Lung (tissue), 12 donors: ENCODE data around the gene EFNA3. TPM values are rescaled to one million over a fixed set of nuclear protein-coding genes. Genes with fewer than 3 reads are reported as not detected.

Source experiments
- ATAC-seq: fragments of 200-7000 bp; cut with Tn5 transposase; one replicate; pipeline ENCODE4 v1.9.1; 2020; ENCODE audit warnings: moderate number of reproducible peaks; ENCODE audit not compliant: insufficient read depth, low FRiP score
- DNase-seq, 3 donors: peaks; one replicate each; pipeline ENCODE4 v3.0.0-alpha.2; 2013 to 2017
- H3K27ac ChIP-seq, 2 donors: one replicate each; pipeline ENCODE4 v1.5.1; 2013; ENCODE audit warnings: mild to moderate bottlenecking in 2 of 2, moderate library complexity in 2 of 2, control low read depth in 1 of 2, inconsistent platforms in 1 of 2, low read depth in 1 of 2, low read length in 1 of 2
- H3K27me3 ChIP-seq, 3 donors: one replicate each; pipeline ENCODE4 v1.5.1; 2013; ENCODE audit warnings: low read length in 2 of 3; ENCODE audit not compliant: control insufficient read depth in 3 of 3, insufficient read depth in 3 of 3
- H3K36me3 ChIP-seq, 4 donors: one replicate each; pipeline ENCODE4 v1.5.1; 2013; ENCODE audit warnings: low read length in 4 of 4, mild to moderate bottlenecking in 1 of 4, moderate library complexity in 1 of 4; ENCODE audit not compliant: control insufficient read depth in 4 of 4, insufficient read depth in 4 of 4
- H3K4me1 ChIP-seq, 5 donors: one replicate each; pipeline ENCODE4 v1.5.1; 2013; ENCODE audit warnings: low read length in 5 of 5, mild to moderate bottlenecking in 2 of 5, moderate library complexity in 1 of 5; ENCODE audit not compliant: control insufficient read depth in 5 of 5, insufficient read depth in 5 of 5
- H3K4me3 ChIP-seq: one replicate; pipeline ENCODE4 v1.5.1; 2013; ENCODE audit warnings: mild to moderate bottlenecking, control low read depth, moderate library complexity
- H3K9ac ChIP-seq, 2 donors: one replicate each; pipeline ENCODE4 v1.5.1; 2013; ENCODE audit warnings: low read length in 2 of 2, control low read depth in 1 of 2; ENCODE audit not compliant: insufficient read depth in 1 of 2
- H3K9me3 ChIP-seq, 4 donors: one replicate each; pipeline ENCODE4 v1.5.1; 2013; ENCODE audit warnings: low read length in 3 of 4, mild to moderate bottlenecking in 1 of 4, moderate library complexity in 1 of 4; ENCODE audit not compliant: control insufficient read depth in 4 of 4, insufficient read depth in 3 of 4
- CTCF ChIP-seq: IDR thresholded peaks from 2 replicates; pipeline ENCODE4 v1.5.1; 2012; ENCODE audit warnings: mild to moderate bottlenecking; ENCODE audit errors: control extremely low read depth, extremely low read depth
- WGBS, 2 donors: extraction: QIAGEN DNeasy Blood & Tissue Kit; methylation state at CpG; one replicate each; pipeline ENCODE4 v1.1.7; 2013; 5-methylcytosine and 5-hydroxymethylcytosine counted together
- polyA plus RNA-seq, 2 donors: library from polyadenylated mRNA; stranded (reverse); fragments of 200-250 nt; gene quantifications; one replicate each; pipeline ENCODE4 v1.2.1, GENCODE V29; 2013
- total RNA-seq, 2 donors: library from RNA; depleted of rRNA in 1 of 2; stranded (reverse); fragments of >200 nt in 1 of 2; gene quantifications; one replicate each; pipeline ENCODE4 v1.2.1, GENCODE V29; 2014 to 2021
- donor health status: control.
- donor health status: control.
- donor health status: Bipolar disorder and iron deficiency.
- donor health status: healthy.
- donor health status: DM: yes; HTN: yes; CAD: no.

Gene EFNA3
- total and polyA plus RNA-seq, 4 donors, result 1.1 to 1.9 (median 1.6) TPM

- no peak overlapping the region for H3K4me3 ChIP-seq
- peak overlapping the region in 1 of 2 donors; percentile 10 for H3K27ac ChIP-seq
- H3K9me3 ChIP-seq, result no peaks in the 10 kb centered on the region
- H3K9ac ChIP-seq, result no peak overlapping the region
- H3K4me1 ChIP-seq, result peaks cover 0 to 3% (median 0%) of the 10 kb centered on the region in 5 donors
- 79 to 80% methylated on average over 6 of the region's 6 CpGs for WGBS, 2 donors
- no peak for TF ChIP-seq CTCF
- no peaks in the 10 kb centered on the region for H3K36me3 ChIP-seq
- DNase-seq (no peak), ATAC-seq (no peak)
- H3K27me3 ChIP-seq, result no peaks in the 10 kb centered on the region
These were observed 28.2 kb downstream of the EFNA3 start for GRCh38 chr1:155106862-155107261.

DNA sequence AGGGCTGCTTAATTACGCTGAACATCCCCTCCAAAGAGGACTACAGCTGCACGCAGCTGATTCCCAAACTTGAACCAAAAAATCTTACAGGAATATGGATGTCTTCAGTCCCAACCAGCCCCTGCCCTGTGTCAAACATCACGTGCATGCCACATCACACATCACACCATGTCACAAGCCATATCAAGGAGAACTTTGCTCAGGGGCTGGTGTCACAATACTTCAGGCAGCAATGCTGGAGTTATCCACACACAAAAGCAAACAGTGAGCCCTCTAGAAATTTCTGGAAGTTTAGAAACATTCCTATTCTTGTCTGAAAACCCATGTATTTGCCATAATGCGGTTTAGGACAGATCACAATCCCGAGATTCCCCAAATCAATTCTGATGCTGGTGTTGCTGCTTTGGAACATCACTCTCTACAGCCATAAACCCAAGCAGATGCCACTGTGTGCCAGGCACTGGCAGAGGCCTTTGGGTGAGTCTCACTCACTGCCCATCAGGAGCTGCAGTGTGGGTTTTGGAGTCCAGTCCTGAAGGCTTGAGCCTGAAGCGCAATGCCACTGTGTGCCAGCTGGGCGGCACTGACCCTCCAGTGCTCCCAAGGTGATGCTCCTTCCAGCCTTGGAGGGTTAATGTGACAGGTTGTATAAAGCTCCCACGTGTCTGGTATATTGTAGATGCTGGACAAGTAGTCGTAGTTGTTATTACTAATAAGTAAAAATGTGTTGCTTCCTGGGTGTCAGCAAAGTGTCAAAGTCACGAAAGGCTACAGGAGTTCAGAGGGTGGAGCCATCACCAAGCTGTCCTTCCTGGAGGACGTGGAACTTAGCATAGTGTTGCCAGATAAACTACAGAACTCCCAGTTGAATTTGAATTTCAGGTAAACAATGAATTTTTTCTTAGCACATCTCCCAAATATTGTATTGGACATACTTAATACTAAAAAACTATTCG is 28.9 kb downstream of the EFNA3 start:
- no peak for DNase-seq

DNA sequence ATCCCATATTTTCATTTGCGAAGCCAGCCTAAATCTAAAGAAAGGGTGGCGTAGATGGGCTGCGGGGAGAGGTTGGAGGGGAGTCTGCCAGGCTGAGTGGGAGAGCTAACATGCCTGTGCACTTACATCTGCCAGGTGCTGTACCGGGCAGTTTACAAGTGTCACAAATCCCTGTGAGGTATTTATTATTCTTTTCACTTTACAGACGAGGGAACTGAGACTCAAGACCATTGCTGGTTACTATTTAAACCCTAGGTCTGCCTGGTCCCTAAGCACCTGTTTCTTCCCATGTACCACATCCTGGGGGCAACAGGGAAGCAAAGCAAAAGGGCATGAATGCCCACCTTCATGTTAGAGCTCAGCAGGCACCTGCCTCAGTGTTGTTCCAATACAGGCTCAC is 29.7 kb downstream of the EFNA3 start:
- Histone ChIP-seq H3K9ac (no peak overlapping the region), H3K9me3 (no peaks in the 10 kb centered on the region), H3K27ac (no peak overlapping the region), H3K4me1 (peaks cover 0 to 3% (median 0%) of the 10 kb centered on the region in 5 donors), H3K4me3 (no peak overlapping the region), H3K36me3 (no peaks in the 10 kb centered on the region), H3K27me3 (no peaks in the 10 kb centered on the region)
- no peak for TF ChIP-seq CTCF
- ATAC-seq, result no peak
- 78 to 87% methylated on average over 5 of the region's 5 CpGs for WGBS, 2 donors
- DNase-seq, result no peak

More for the DNA sequence above, 28.9 kb downstream of the EFNA3 start:
- no peak for TF ChIP-seq CTCF
- peak overlapping the region in 1 of 2 donors; percentile 10 for H3K27ac ChIP-seq
- H3K9me3 ChIP-seq, result no peaks in the 10 kb centered on the region
- H3K4me3 ChIP-seq, result no peak overlapping the region
- H3K4me1 ChIP-seq, result peaks cover 0 to 3% (median 0%) of the 10 kb centered on the region in 5 donors
- no peaks in the 10 kb centered on the region for H3K36me3 ChIP-seq
- WGBS, 2 donors, result 74 to 80% methylated on average over 12 of the region's 12 CpGs
- no peak for ATAC-seq
- H3K27me3 ChIP-seq, result no peaks in the 10 kb centered on the region
- H3K9ac ChIP-seq, result no peak overlapping the region
